ENCODE data around the gene SEPTIN10.
"Not testable (repeated sequence)": the region's sequence is repeated elsewhere in the genome, so short reads cannot be mapped to it uniquely, and the experiment has no call there.

DNA sequence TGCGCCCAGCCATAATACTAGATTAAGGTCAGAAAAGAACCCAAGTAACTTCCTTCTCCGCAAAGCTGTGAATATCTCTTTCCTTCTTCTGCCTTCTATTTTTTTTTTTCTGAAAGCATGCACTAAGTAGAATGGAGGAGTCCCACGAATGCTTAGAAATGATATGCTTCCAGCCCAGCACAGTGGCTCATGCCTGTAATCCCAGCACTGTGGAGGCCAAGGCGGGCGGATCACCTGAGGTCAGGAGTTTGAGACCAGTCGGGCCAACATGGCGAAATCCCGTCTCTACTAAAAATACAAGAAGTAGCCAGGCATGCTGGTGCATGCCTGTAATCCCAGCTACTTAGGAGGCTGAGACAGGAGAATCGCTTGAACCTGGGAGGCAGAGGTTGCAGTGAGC, 26.2 kb upstream of the SEPTIN10 start:
- TF ChIP-seq, protein P1, sequence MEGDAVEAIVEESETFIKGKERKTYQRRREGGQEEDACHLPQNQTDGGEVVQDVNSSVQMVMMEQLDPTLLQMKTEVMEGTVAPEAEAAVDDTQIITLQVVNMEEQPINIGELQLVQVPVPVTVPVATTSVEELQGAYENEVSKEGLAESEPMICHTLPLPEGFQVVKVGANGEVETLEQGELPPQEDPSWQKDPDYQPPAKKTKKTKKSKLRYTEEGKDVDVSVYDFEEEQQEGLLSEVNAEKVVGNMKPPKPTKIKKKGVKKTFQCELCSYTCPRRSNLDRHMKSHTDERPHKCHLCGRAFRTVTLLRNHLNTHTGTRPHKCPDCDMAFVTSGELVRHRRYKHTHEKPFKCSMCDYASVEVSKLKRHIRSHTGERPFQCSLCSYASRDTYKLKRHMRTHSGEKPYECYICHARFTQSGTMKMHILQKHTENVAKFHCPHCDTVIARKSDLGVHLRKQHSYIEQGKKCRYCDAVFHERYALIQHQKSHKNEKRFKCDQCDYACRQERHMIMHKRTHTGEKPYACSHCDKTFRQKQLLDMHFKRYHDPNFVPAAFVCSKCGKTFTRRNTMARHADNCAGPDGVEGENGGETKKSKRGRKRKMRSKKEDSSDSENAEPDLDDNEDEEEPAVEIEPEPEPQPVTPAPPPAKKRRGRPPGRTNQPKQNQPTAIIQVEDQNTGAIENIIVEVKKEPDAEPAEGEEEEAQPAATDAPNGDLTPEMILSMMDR (conservative IDR thresholded peaks at IDR 0.05), result not testable (repeated sequence)
- not testable (repeated sequence) for TF ChIP-seq EZH2 (IDR thresholded peaks at IDR 0.05; ENCODE audit: low read depth)
